Hepatocyte (in vitro differentiated cells): ENCODE data around the gene RBFOX1. TPM values are rescaled to one million over a fixed set of nuclear protein-coding genes. Genes with fewer than 3 reads are reported as not detected.

ENCODE experiments used
- DNase-seq: peaks from one replicate; pipeline ENCODE4 v3.0.0-alpha.2; 2016; ENCODE audit warnings: low spot score
- H2AFZ ChIP-seq: fragments of 200-600 bp; sonication (generic); 2 replicates; pipeline ENCODE4 v1.6.0; 2016; ENCODE audit warnings: antibody characterized with exemption, mild to moderate bottlenecking
- H3K27ac ChIP-seq: fragments of 200-600 bp; sonication (generic); 2 replicates; pipeline ENCODE4 v1.5.1; 2016; ENCODE audit warnings: mild to moderate bottlenecking
- H3K27me3 ChIP-seq: fragments of 200-600 bp; sonication (generic); 2 replicates; pipeline ENCODE4 v1.6.1; 2016
- H3K36me3 ChIP-seq: fragments of 200-600 bp; sonication (generic); replicated peaks from 2 replicates; pipeline ENCODE4 v1.5.1; 2016; ENCODE audit warnings: low read depth; ENCODE audit not compliant: insufficient read depth
- H3K4me1 ChIP-seq: fragments of 200-600 bp; sonication (generic); 2 replicates; pipeline ENCODE4 v1.5.1; 2016; ENCODE audit warnings: mild to moderate bottlenecking, moderate library complexity; ENCODE audit not compliant: insufficient read depth
- H3K4me2 ChIP-seq: fragments of 200-600 bp; sonication (generic); 2 replicates; pipeline ENCODE4 v1.6.0; 2016
- H3K4me3 ChIP-seq: fragments of 200-600 bp; sonication (generic); 2 replicates; pipeline ENCODE4 v1.5.1; 2016; ENCODE audit warnings: mild to moderate bottlenecking
- H3K79me2 ChIP-seq: fragments of 200-600 bp; sonication (generic); 2 replicates; pipeline ENCODE4 v1.6.0; 2017; ENCODE audit warnings: mild to moderate bottlenecking
- H3K9me2 ChIP-seq: fragments of 200-600 bp; sonication (generic); replicated peaks from 2 replicates; pipeline ENCODE4 v1.6.0; 2017; ENCODE audit warnings: mild to moderate bottlenecking; ENCODE audit not compliant: insufficient read depth
- H3K9me3 ChIP-seq: fragments of 200-600 bp; sonication (generic); 2 replicates; pipeline ENCODE4 v1.5.1; 2016; ENCODE audit warnings: low read depth, mild to moderate bottlenecking
- H4K20me1 ChIP-seq: fragments of 200-600 bp; sonication (generic); 2 replicates; pipeline ENCODE4 v1.6.0; 2016; ENCODE audit warnings: mild to moderate bottlenecking; ENCODE audit not compliant: insufficient read depth, poor library complexity, severe bottlenecking
- CTCF ChIP-seq: fragments of 200-600 bp; sonication (generic); IDR thresholded peaks from 2 replicates; pipeline ENCODE4 v1.5.1; 2016; ENCODE audit warnings: antibody characterized with exemption, mild to moderate bottlenecking; ENCODE audit not compliant: poor library complexity
- EZH2 ChIP-seq: fragments of 200-600 bp; sonication (generic); IDR thresholded peaks from 2 replicates; pipeline ENCODE4 v1.6.1; 2016; ENCODE audit warnings: antibody characterized with exemption, mild to moderate bottlenecking, borderline replicate concordance
- EZH2phosphoT487 ChIP-seq: fragments of 200-600 bp; sonication (generic); IDR thresholded peaks from one replicate; pipeline ENCODE4 v1.6.1; 2018; ENCODE audit warnings: antibody characterized with exemption, mild to moderate bottlenecking, low read depth, moderate library complexity; ENCODE audit not compliant: unreplicated experiment, severe bottlenecking
- WGBS: methylation state at CpG from one replicate; pipeline ENCODE4 v1.1.6; 2016; ENCODE audit warnings: low lambda C conversion rate; ENCODE audit errors: missing lambda C conversion rate; 5-methylcytosine and 5-hydroxymethylcytosine counted together
- polyA plus RNA-seq: library from polyadenylated mRNA; unstranded; fragments of >200 nt; fragmentation: Nextera tagmentation; extraction: Ambion mirVana; gene quantifications from 2 replicates; pipeline ENCODE4 v1.2.1, GENCODE V29; 2016
- total RNA-seq: library from RNA; depleted of rRNA; stranded (reverse); fragments of >200 nt; gene quantifications from 2 replicates; pipeline ENCODE4 v1.2.3, GENCODE V29; 2014

The RBFOX1 gene
- total and polyA plus RNA-seq, 2 experiments from 2014 or later = 1.00 to 1.2 TPM

GRCh38 chr16:7508656-7509055, 176.0 kb downstream of the RBFOX1 start:
- 80% methylated on average over 3 of the region's 3 CpGs for WGBS

GRCh38 chr16:7509963-7510601, 177.4 kb downstream of the RBFOX1 start:
- TF ChIP-seq EZH2phosphoT487 (no peak), CTCF (no peak), EZH2 (no peak)
- DNase-seq = no peak
- Histone ChIP-seq H3K9me2 (no peaks in the 10 kb centered on the region), H2AFZ (no peak overlapping the region), H3K4me1 (no peaks in the 10 kb centered on the region), H3K79me2 (no peaks in the 10 kb centered on the region), H4K20me1 (no peaks in the 10 kb centered on the region), H3K36me3 (no peaks in the 10 kb centered on the region), H3K4me2 (no peak overlapping the region), H3K27me3 (no peaks in the 10 kb centered on the region), H3K27ac (no peak overlapping the region), H3K4me3 (no peak overlapping the region), H3K9me3 (no peaks in the 10 kb centered on the region)
- 89% methylated on average over 23 of the region's 23 CpGs for WGBS

More at GRCh38 chr16:7508656-7509055, 176.0 kb downstream of the RBFOX1 start:
- H3K4me2 ChIP-seq = no peak overlapping the region
- no peaks in the 10 kb centered on the region for H3K4me1 ChIP-seq
- H3K9me3 ChIP-seq = no peaks in the 10 kb centered on the region
- H3K4me3 ChIP-seq = no peak overlapping the region
- H3K9me2 ChIP-seq = no peaks in the 10 kb centered on the region
- H3K27ac ChIP-seq = no peak overlapping the region
- TF ChIP-seq CTCF (no peak), EZH2phosphoT487 (no peak), EZH2 (no peak)
- H2AFZ ChIP-seq = no peak overlapping the region
- no peaks in the 10 kb centered on the region for H3K79me2 ChIP-seq
- H3K27me3 ChIP-seq = no peaks in the 10 kb centered on the region
- DNase-seq = no peak
- no peaks in the 10 kb centered on the region for H4K20me1 ChIP-seq
- H3K36me3 ChIP-seq = no peaks in the 10 kb centered on the region

- H3K4me2 ChIP-seq = no peak overlapping the region
- H3K4me1 ChIP-seq = no peaks in the 10 kb centered on the region
- H3K27me3 ChIP-seq = no peaks in the 10 kb centered on the region
- no peaks in the 10 kb centered on the region for H3K9me2 ChIP-seq
- no peaks in the 10 kb centered on the region for H4K20me1 ChIP-seq
- DNase-seq = no peak
- no peak overlapping the region for H3K27ac ChIP-seq
- TF ChIP-seq EZH2 (no peak), CTCF (no peak), EZH2phosphoT487 (no peak)
- H3K79me2 ChIP-seq = no peaks in the 10 kb centered on the region
- no peaks in the 10 kb centered on the region for H3K36me3 ChIP-seq
- no peaks in the 10 kb centered on the region for H3K9me3 ChIP-seq
- 87% methylated on average over 7 of the region's 7 CpGs for WGBS
- no peak overlapping the region for H2AFZ ChIP-seq
- no peak overlapping the region for H3K4me3 ChIP-seq
Measured at GRCh38 chr16:7511549-7512260, 179.1 kb downstream of the RBFOX1 start.
